K562 (cell line): ENCODE data around the gene UGT2B17. TPM values are rescaled to one million over a fixed set of nuclear protein-coding genes. Genes with fewer than 3 reads are reported as not detected.
A peak's percentile ranks its signal among the peaks of the same experiment; 100 is the strongest.

Source experiments
- ATAC-seq: fragments of 200-7000 bp; cut with Tn5 transposase; 3 replicates; pipeline ENCODE4 v1.9.1; 2020; ENCODE audit warnings: moderate library complexity
- BruUV-seq: library from RNA; stranded (reverse); fragments of 400-500 nt; replicated peaks from 2 replicates; lab custom pipeline; 2021; lab: Mats Ljungman, UMichigan
- CTCF ChIA-PET: fragments of 300-600 bp; formaldehyde crosslinking; extraction: SDS; loops from one replicate; lab custom pipeline; 2021; ENCODE audit warnings: low intra/inter-chr PET ratio; lab: Yijun Ruan, JAX
- POLR2A ChIA-PET: fragments of 300-600, 350-650 bp; sonication (Branson Sonifier 250); formaldehyde crosslinking; extraction: SDS; loops from one replicate; lab custom pipeline; 2021; ENCODE audit warnings: antibody characterized with exemption, inconsistent platforms; lab: Yijun Ruan, JAX
- DNase-seq, 4 experiments: peaks; one replicate each; pipeline versions ENCODE4 v3.0.0 to v3.0.0-alpha.2; 2011 to 2018; ENCODE audit warnings: low spot score in 3 of 4, mixed read lengths in 3 of 4; ENCODE audit errors: extremely low read depth in 1 of 4
- FAIRE-seq: peaks from 2 replicates; lab custom pipeline; 2011; peaks lifted over from hg19 to GRCh38; lab: Jason Lieb, UNC
- H2AFZ ChIP-seq: 2 replicates; pipeline ENCODE4 v1.6.0; 2011; ENCODE audit warnings: low read depth, low read length, control low read depth, inconsistent platforms
- H3K27ac ChIP-seq: fragments of 200-600 bp; 3 replicates; pipeline ENCODE4 v1.8.0; 2011; ENCODE audit warnings: low read depth, mild to moderate bottlenecking, control low read depth, inconsistent platforms, low read length, moderate library complexity, mixed read lengths; ENCODE audit errors: extremely low read depth
- H3K27me3 ChIP-seq, 2 experiments: fragments of 300-600 bp in 1 of 2; 2 replicates in 1 of 2; 3 replicates in 1 of 2; pipeline versions ENCODE4 v1.6.0 to v1.8.0; 2011; ENCODE audit warnings: inconsistent platforms in 2 of 2, low read length in 2 of 2, mild to moderate bottlenecking in 1 of 2, mixed read lengths in 1 of 2, moderate library complexity in 1 of 2; ENCODE audit not compliant: control insufficient read depth in 2 of 2, insufficient read depth in 2 of 2
- H3K36me3 ChIP-seq: fragments of 300-600 bp; 3 replicates; pipeline ENCODE4 v1.8.0; 2011; ENCODE audit warnings: mild to moderate bottlenecking, low read length, inconsistent platforms; ENCODE audit not compliant: control insufficient read depth, insufficient read depth
- H3K4me1 ChIP-seq, 2 experiments: fragments of 200-600 bp in 1 of 2; replicated peaks in 1 of 2; 2 replicates in 1 of 2; 3 replicates in 1 of 2; pipeline versions ENCODE4 v1.5.1 to v1.8.0; 2011; ENCODE audit warnings: inconsistent platforms in 2 of 2, low read length in 2 of 2, mild to moderate bottlenecking in 1 of 2, mixed read lengths in 1 of 2, moderate library complexity in 1 of 2; ENCODE audit not compliant: control insufficient read depth in 2 of 2, insufficient read depth in 2 of 2
- H3K4me2 ChIP-seq: 2 replicates; pipeline ENCODE4 v1.6.1; 2011; ENCODE audit warnings: low read length, control low read depth, inconsistent platforms, mixed read lengths; ENCODE audit not compliant: insufficient read depth
- H3K4me3 ChIP-seq: fragments of 200-600 bp; sonication (generic), shearing (Covaris generic); 2 replicates; pipeline ENCODE4 v1.5.1; 2016; ENCODE audit warnings: control low read depth, inconsistent platforms
- H3K79me2 ChIP-seq: fragments of 200-600 bp; 3 replicates; pipeline ENCODE4 v1.8.0; 2011; ENCODE audit warnings: low read length, inconsistent platforms; ENCODE audit not compliant: control insufficient read depth, insufficient read depth
- H3K9ac ChIP-seq, 2 experiments: 2 replicates each; pipeline versions ENCODE4 v1.6.0 to v1.6.1; 2011; ENCODE audit warnings: low read depth in 2 of 2, low read length in 2 of 2, control low read depth in 1 of 2, inconsistent platforms in 1 of 2, mild to moderate bottlenecking in 1 of 2, mixed read lengths in 1 of 2; ENCODE audit not compliant: insufficient read depth in 1 of 2
- H3K9me1 ChIP-seq: one replicate; pipeline ENCODE4 v1.6.0; 2011; ENCODE audit warnings: inconsistent platforms, mild to moderate bottlenecking, low read length, moderate library complexity; ENCODE audit not compliant: control insufficient read depth, insufficient read depth
- H3K9me3 ChIP-seq: replicated peaks from 2 replicates; pipeline ENCODE4 v1.5.1; 2011; ENCODE audit warnings: low read depth, low read length, inconsistent platforms; ENCODE audit not compliant: control insufficient read depth, insufficient read depth
- H4K20me1 ChIP-seq: replicated peaks from 2 replicates; pipeline ENCODE4 v1.6.1; 2011; ENCODE audit warnings: low read length, inconsistent platforms, mixed read lengths; ENCODE audit not compliant: control insufficient read depth, insufficient read depth
- ARID1B ChIP-seq: fragments of 450-650 bp; IDR thresholded peaks from 2 replicates; pipeline ENCODE4 v1.6.1; 2016; ENCODE audit warnings: antibody characterized with exemption, mild to moderate bottlenecking, inconsistent platforms
- ARID2 ChIP-seq: fragments of 450-650 bp; IDR thresholded peaks from 2 replicates; pipeline ENCODE4 v1.6.1; 2017; ENCODE audit warnings: antibody characterized with exemption, mild to moderate bottlenecking
- C11orf30 ChIP-seq: fragments of 450-650 bp; IDR thresholded peaks from 2 replicates; pipeline ENCODE4 v1.6.1; 2016; ENCODE audit warnings: low read depth, mild to moderate bottlenecking
- CREB3L1 ChIP-seq: fragments of 450-650 bp; IDR thresholded peaks from 2 replicates; pipeline ENCODE4 v1.6.1; 2014; ENCODE audit warnings: low read depth, mild to moderate bottlenecking, moderate library complexity, borderline replicate concordance
- MAFG ChIP-seq: fragments of 450-650 bp; conservative IDR thresholded peaks from 2 replicates; pipeline ENCODE4 v1.6.1; 2016; ENCODE audit warnings: missing genetic modification characterization, missing compliant biosample characterization
- MAFK ChIP-seq: IDR thresholded peaks from 2 replicates; pipeline ENCODE4 v1.6.1; 2011; ENCODE audit warnings: low read length, improper control_type of control experiment
- NCOA4 ChIP-seq: fragments of 450-650 bp; IDR thresholded peaks from 2 replicates; pipeline ENCODE4 v1.6.1; 2018; ENCODE audit warnings: mild to moderate bottlenecking; ENCODE audit not compliant: partially characterized antibody
- NR4A1 ChIP-seq, 2 experiments: fragments of 250-450 bp in 1 of 2; fragments of 450-650 bp in 1 of 2; sonication (Bioruptor Pico) in 1 of 2; IDR thresholded peaks; 2 replicates each; pipeline versions ENCODE4 v1.4.0 to v1.6.1; 2016 to 2020; ENCODE audit warnings: mild to moderate bottlenecking in 2 of 2, missing compliant biosample characterization in 1 of 2, missing genetic modification characterization in 1 of 2, moderate library complexity in 1 of 2
- RB1 ChIP-seq: fragments of 450-650 bp; IDR thresholded peaks from 2 replicates; pipeline ENCODE4 v1.6.1; 2017; ENCODE audit warnings: low read depth, mild to moderate bottlenecking
- RBM14 ChIP-seq: fragments of 200-400 bp; formaldehyde crosslinking; IDR thresholded peaks from 2 replicates; pipeline ENCODE4 v1.6.1; 2018; ENCODE audit warnings: low read depth, mild to moderate bottlenecking, low read length, moderate library complexity, borderline replicate concordance; ENCODE audit not compliant: insufficient read depth
- SRSF7 ChIP-seq: fragments of 200-400 bp; formaldehyde crosslinking; optimal IDR thresholded peaks from 2 replicates; pipeline ENCODE3; 2017; ENCODE audit warnings: mild to moderate bottlenecking, low read depth, low read length
- TAF1 ChIP-seq: IDR thresholded peaks from 2 replicates; pipeline ENCODE4 v1.6.1; 2011; ENCODE audit warnings: mild to moderate bottlenecking, low read length, moderate library complexity; ENCODE audit not compliant: insufficient read depth, control insufficient read depth, severe bottlenecking; ENCODE audit errors: extremely low read depth
- TGIF2 ChIP-seq: sonication (generic); formaldehyde crosslinking; IDR thresholded peaks from 2 replicates; pipeline ENCODE4 v1.8.1; 2022; ENCODE audit warnings: mild to moderate bottlenecking, missing genetic modification reagents, moderate library complexity
- ZFP30 ChIP-seq: fragments of 250-450 bp; sonication (Bioruptor Pico); IDR thresholded peaks from 2 replicates; pipeline ENCODE4 v1.8.0; 2022; ENCODE audit warnings: moderate library complexity, mild to moderate bottlenecking, inconsistent platforms, borderline replicate concordance
- ZFP36 ChIP-seq: fragments of 150-350 bp; IDR thresholded peaks from 2 replicates; pipeline ENCODE4 v1.6.1; 2018; ENCODE audit warnings: low read length, low read depth; ENCODE audit not compliant: partially characterized antibody
- ZNF316 ChIP-seq: fragments of 450-650 bp; IDR thresholded peaks from 2 replicates; pipeline ENCODE4 v1.6.1; 2016
- WGBS: fragments of 100-300 bp; shearing (Covaris generic); methylation state at CpG from one replicate; pipeline ENCODE4 v1.1.6; 2016; ENCODE audit warnings: low coverage, mixed read lengths; ENCODE audit not compliant: insufficient coverage; ENCODE audit errors: missing lambda C conversion rate; 5-methylcytosine and 5-hydroxymethylcytosine counted together
- in situ Hi-C: fragments of 300-500 bp; cut with MboI; formaldehyde crosslinking; loops from 4 replicates; pipeline ENCODE4 v1.15.0; 2018; ENCODE audit warnings: inconsistent platforms, mixed read lengths
- intact Hi-C: fragments of 100-400 bp; cut with micrococcal nuclease; formaldehyde crosslinking; loops from 2 replicates; pipeline ENCODE4 v1.14.2; 2022
- polyA plus RNA-seq, 8 experiments: library from polyadenylated mRNA; depleted of rRNA in 4 of 8; stranded (reverse) in 5 of 8; unstranded in 3 of 8; fragments of >200 nt; fragmentation: Nextera tagmentation in 2 of 8; fragmentation: Illumina TruSeq in 1 of 8; extraction: Ambion mirVana in 2 of 8; extraction: Trizol in 1 of 8; gene quantifications; 2 replicates each; pipeline versions ENCODE4 v1.2.1 to v1.2.3, GENCODE V29; 2011 to 2014; ENCODE audit warnings: inconsistent platforms in 1 of 8, missing spikeins in 1 of 8
- total RNA-seq, 7 experiments: library from RNA; depleted of rRNA in 6 of 7; stranded (reverse); fragments of >200 nt in 6 of 7; fragmentation: Illumina TruSeq in 2 of 7; extraction: Trizol in 2 of 7; gene quantifications; 2 replicates each; pipeline versions ENCODE4 v1.2.1 to v1.2.3, GENCODE V29; 2011 to 2021; ENCODE audit warnings: low replicate concordance in 1 of 7
- TF ChIP-seq, protein P1 (sequence below): sonication (generic); formaldehyde crosslinking; IDR thresholded peaks from 2 replicates; pipeline ENCODE4 v1.8.0; 2022; ENCODE audit warnings: mild to moderate bottlenecking, missing genetic modification reagents

The UGT2B17 gene
- total and polyA plus RNA-seq, 9 of the 15 experiments (the other 6 are each of a cell fraction or from before 2014, with no cell fraction given): 0.11 TPM; not detected in 8

GRCh38 chr4:68615699-68616422, 39.7 kb upstream of the UGT2B17 start:
- POLR2A ChIA-PET: no interaction called here
- WGBS: 5% methylated on average over 11 of the region's 11 CpGs
- ATAC-seq (no peak), FAIRE-seq (no peak), DNase-seq (no peak)
- no peaks in the 10 kb centered on the region for H3K27me3 ChIP-seq
- in situ Hi-C loops (no loop called here), intact Hi-C loops (no loop called here)
- no peaks in the 10 kb centered on the region for H3K9me1 ChIP-seq
- no peaks in the 10 kb centered on the region for H3K79me2 ChIP-seq
- H3K4me2 ChIP-seq: no peak overlapping the region
- H3K36me3 ChIP-seq: no peaks in the 10 kb centered on the region
- no peak for TF ChIP-seq NR4A1 (CRISPR knock-in tag; IDR thresholded peaks at IDR 0.05)
- no peak for TF ChIP-seq NR4A1 (tag; IDR thresholded peaks at IDR 0.05)
- peak; percentile 39; the same call in 1 of the 2 replicates for TF ChIP-seq C11orf30
- no peak for TF ChIP-seq RBM14
- TF ChIP-seq NCOA4: no peak
- TF ChIP-seq SRSF7: no peak
- no peak for TF ChIP-seq CREB3L1
- peak; percentile 62 for TF ChIP-seq MAFG (tag)
- TF ChIP-seq ARID1B: no peak
- TF ChIP-seq TGIF2 (CRISPR knock-in tag): no peak
- 0 out of 2 replicates have a peak, but pooled peaks have one; percentile 10 for TF ChIP-seq MAFK
- TF ChIP-seq ARID2: no peak
- TF ChIP-seq ZFP36: no peak
- TF ChIP-seq ZFP30: no peak
- peak; percentile 66 for TF ChIP-seq ZNF316
- TF ChIP-seq TAF1: no peak
- TF ChIP-seq, protein P1, sequence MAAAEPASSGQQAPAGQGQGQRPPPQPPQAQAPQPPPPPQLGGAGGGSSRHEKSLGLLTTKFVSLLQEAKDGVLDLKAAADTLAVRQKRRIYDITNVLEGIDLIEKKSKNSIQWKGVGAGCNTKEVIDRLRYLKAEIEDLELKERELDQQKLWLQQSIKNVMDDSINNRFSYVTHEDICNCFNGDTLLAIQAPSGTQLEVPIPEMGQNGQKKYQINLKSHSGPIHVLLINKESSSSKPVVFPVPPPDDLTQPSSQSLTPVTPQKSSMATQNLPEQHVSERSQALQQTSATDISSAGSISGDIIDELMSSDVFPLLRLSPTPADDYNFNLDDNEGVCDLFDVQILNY (CRISPR knock-in tag): no peak
- TF ChIP-seq RB1: no peak
- H4K20me1 ChIP-seq: no peaks in the 10 kb centered on the region
- no peak overlapping the region for H3K27ac ChIP-seq
- CTCF ChIA-PET: no interaction called here
- H2AFZ ChIP-seq: no peak overlapping the region
- no peaks in the 10 kb centered on the region for H3K4me1 ChIP-seq
- H3K9ac ChIP-seq: no peak overlapping the region
- H3K9me3 ChIP-seq: no peaks in the 10 kb centered on the region
- BruUV-seq: no TSS peak
- no peak overlapping the region for H3K4me3 ChIP-seq
